Activated effector memory CD4-positive, alpha-beta T cell treated with anti-CD3 and anti-CD28 coated beads, Interleukin-2, amount 50 U/mL, for 16 hours (primary cell): ENCODE data around the gene ATAD2B.

Experiments
- DNase-seq: peaks from one replicate; pipeline ENCODE4 v3.0.0-alpha.2; 2020

Gene ATAD2B

DNA sequence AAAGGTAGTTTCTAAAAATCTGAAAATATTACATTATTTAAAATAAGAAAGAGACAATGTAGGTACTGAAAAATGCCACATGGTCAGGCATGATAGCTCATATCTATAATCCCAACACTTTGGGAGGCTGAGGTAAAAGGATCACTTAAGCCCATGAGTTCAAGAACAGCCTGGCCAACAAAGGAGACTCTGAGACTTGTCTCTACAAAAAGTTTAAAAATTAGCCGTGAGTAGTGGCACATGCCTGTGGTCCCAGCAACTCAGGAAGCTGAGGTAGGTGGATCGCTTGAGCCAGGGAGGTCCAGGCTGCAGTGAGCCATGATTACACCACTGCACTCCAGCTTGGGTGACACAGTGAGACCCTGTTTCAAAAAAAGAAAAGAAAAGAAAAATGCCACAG lies 21.8 kb downstream of the ATAD2B start:
- no peak for DNase-seq

GRCh38 chr2:23904692-23905091 lies 22.2 kb downstream of the ATAD2B start:
- no peak for DNase-seq

- no peak for DNase-seq
These were observed 22.7 kb downstream of the ATAD2B start for GRCh38 chr2:23904215-23904614.

DNA sequence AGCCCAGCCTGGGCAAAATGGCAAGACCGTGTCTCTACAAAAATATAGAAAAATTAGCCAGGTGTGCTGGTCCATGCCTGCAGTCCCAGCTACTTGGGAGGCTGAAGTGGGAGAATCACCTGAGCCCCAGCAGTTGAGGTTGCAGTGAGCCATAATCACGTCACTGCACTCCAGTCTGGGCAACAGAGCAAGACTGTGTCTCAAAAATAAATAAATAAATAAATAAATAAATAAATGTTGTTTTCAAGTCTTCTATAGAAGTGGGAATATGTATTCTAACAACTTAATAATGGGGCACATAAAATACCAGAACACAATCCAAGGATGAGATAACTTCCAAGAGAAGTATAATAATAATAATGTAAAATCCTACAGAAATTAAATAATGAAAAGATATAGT lies 23.9 kb downstream of the ATAD2B start:
- DNase-seq, result no peak

GRCh38 chr2:23901966-23902846 lies 24.7 kb downstream of the ATAD2B start:
- DNase-seq, result no peak

- no peak for DNase-seq
These were observed 26.2 kb downstream of the ATAD2B start for GRCh38 chr2:23900541-23901322.

GRCh38 chr2:23900133-23900532 lies 26.8 kb downstream of the ATAD2B start:
- no peak for DNase-seq

- no peak for DNase-seq
These were observed 55.7 kb downstream of the ATAD2B start for GRCh38 chr2:23871206-23871605.

- no peak for DNase-seq
These were observed 59.5 kb downstream of the ATAD2B start for GRCh38 chr2:23867449-23867848.

DNA sequence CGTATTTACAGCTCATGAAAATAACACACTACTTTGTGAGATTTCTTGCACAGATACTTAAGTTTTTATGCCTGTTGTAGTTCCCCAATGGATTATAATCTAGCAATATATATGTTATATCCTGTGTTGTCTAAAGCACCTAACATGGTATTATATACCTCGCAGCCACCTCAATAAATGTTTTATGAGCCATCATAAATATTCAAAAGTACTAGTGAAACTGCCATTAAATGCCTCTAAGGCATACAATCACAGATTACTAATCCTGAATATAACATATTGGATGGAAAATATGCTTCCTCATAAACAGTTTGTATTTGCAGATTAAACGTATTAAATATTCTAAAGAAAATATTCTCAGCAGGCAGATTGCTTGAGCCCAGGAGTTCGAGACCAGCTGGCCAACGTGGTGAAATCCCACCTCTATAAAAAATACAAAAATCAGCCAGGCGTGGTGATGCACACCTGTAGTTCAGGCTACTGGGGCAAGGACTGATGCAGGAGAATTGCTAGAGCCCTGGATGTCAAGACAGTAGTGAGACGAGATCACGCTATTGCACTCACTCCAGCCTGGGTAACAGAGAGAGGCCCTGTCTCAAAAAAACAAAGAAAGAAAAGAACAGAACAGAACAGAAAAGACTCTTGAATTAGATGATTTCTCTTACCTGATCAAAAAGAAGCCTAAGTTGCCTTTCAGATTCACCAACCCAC lies 64.1 kb downstream of the ATAD2B start:
- DNase-seq, result no peak

- DNase-seq, result no peak
These were observed 65.0 kb downstream of the ATAD2B start for GRCh38 chr2:23861952-23862351.

DNA sequence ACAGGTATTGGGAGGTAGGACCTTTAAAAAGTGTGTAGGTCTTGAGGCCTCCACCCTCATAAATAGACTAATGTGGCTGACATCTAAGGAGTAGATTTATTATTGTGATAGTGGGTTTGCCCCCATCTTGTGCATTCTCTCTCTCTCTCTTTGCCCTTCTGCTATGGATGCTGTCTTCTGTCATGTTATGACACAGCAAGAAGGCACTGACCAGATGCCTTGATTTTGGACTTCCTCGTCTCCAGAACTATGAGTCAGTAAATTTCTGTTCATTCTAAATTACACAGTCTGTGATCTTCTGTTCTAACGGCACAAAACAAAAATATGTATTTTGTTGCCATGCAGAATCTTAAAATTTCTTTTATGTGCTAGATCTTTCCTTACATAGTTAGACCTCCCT lies 66.9 kb downstream of the ATAD2B start:
- no peak for DNase-seq

DNA sequence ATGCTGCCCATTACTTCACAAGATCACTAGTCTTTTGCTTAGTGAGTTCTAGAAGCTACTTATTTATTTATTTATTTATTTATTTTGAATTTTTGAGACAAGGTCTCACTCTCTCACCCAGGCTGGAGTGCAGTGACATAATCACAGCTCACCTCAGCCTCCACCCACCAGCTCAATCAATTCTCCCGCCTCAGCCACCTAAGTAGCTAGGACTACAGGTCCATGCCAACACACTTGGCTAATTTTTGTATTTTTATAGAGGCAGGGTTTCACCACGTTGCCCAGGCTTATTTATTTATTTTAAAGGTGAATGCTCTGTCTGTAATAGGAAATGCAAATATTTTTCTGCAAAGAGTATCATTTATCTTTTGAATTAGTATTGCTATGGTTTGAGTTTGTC lies 67.7 kb downstream of the ATAD2B start:
- DNase-seq, result no peak

GRCh38 chr2:23850564-23851256 lies 76.2 kb downstream of the ATAD2B start:
- no peak for DNase-seq

DNA sequence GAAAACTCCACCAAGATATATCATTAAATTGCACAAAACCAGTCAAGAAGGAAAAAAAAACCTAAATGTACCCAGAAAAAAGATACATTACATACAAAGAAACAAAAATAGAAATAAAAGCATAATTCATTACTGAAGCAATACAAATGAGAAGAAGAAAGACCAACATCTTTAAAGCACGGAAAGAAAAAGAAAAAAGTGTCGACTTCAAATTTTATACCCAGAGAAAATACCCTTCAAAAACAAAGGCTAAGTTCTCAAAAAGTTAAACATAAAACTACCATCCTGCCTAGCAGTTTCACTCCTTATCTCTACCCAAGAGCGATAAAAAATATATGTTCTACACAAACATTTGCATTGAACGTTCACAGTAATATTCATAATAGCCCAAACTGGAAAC lies 82.0 kb downstream of the ATAD2B start:
- DNase-seq, result no peak

DNA sequence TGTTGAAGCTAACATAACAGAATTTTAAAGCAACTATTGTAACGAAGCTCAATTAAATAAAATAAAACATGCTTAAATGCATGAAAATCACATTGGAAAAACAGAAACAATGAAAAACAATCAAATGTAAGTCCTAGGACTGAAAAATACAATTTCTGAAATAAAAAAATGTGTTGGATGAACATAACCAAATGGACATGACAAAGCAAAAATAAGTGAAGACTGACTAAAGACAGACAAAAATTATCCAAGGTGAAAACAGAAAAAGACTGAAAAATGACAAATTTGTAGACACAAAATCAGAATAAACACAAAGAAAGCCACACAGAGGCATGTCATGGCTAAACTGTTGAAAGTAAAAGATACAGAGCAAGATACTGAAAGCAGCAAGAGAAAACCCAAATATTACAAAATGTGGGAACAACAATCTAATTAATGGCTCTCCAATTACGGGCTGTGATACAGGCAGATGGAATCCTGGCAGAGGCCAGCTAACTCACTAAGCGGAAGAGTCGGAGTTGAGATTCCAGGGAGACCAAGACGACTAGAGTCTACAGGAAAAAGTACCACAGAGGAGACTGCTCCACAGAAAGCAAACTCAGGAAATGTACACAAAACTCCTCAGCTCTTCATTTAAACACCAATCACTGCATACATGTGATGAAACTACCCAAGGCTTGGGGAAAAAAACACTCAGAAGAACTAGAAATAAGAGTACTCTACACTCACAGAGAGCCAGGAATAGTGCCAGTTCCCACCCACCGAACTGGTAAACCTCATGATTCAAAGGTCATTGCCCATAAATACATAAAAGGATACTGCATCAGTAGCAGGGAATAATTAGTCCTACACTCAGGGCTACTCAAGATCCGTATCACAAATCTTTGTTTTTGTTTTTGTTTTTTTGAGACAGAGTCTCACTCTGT lies 83.6 kb downstream of the ATAD2B start:
- DNase-seq, result no peak

DNA sequence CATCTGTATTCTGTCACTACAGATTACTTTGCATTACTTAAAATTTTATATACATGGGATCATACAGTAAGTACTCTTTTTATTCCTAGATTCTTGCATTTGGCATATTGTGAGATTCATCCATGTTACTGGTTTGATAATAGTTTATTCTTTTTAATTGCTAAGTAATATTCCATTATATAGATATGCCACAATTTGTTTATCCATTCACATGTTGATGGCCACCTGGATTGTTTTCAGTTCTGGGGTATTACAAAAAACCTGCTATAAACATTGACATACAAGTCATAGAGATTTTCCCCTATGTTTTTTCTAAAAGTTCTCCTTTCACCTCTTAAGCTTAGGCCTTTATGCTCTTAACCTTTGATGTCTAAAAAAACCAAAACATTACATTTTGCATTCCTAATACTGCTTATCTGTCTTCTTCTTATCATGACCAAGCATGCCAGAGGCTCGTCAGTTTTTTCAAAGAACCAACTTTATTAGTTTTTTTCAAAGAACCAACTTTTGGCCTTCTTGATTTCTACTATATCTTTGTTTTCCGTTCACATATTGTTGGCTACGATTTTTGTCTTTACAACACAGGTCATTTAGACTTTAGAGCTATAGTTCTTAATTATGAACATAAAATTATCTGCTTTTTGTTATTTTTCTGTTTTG lies 86.9 kb downstream of the ATAD2B start:
- no peak for DNase-seq

DNA sequence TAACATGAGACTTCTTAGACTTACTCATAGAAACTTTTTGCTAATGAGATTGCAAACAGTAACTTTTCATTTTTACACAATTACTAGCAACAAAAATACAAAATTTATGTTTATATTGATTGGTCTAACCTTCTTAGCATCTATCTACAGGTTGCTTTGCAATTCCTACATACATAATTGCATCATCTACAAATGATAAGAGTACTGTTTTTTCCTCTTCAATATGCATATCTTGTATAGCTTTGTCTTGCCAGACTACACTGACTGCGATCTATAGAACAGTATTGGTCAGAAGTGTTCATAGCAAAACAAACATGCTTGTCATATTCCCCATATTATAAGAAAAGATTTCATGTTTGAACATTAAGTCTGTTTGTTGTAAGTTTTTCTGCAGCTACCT lies 87.9 kb downstream of the ATAD2B start:
- DNase-seq, result no peak

DNA sequence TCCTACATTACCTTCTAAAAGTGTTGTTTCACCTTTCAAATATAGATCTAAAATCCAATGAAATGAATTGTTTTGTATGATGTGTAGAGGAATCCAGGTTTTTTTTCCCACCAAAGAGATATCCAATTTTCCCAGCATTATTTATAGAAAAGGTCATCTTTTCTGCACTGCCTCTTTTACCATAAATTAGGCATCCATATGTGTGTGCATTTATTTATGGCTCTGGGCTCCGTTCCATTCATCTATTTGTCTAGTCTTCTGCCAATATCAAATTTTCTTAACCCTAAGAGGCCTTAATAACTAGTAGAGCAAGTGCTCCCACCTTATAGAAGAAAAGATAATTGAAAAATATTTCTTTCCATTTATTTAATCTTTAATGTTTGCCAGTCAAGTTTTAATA lies 88.3 kb downstream of the ATAD2B start:
- no peak for DNase-seq

DNA sequence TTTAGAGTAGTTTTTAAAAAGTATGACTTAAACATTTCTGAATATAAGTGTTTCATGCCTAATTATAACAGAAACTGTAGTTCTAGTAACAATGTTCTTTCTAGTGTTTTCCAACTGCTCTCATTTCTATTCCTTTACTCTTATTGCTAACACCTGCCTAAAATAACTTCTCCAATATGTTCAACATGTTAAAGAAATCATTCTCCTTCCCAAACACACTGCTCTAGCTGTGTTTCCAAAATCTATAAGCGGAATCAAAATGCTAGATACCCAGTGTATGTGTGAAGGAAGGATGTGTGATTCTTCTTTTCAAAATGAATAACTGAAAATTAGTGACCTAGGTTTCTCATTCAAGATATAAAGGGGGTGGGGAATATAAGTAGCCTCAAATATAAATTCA lies 89.1 kb downstream of the ATAD2B start:
- no peak for DNase-seq

DNA sequence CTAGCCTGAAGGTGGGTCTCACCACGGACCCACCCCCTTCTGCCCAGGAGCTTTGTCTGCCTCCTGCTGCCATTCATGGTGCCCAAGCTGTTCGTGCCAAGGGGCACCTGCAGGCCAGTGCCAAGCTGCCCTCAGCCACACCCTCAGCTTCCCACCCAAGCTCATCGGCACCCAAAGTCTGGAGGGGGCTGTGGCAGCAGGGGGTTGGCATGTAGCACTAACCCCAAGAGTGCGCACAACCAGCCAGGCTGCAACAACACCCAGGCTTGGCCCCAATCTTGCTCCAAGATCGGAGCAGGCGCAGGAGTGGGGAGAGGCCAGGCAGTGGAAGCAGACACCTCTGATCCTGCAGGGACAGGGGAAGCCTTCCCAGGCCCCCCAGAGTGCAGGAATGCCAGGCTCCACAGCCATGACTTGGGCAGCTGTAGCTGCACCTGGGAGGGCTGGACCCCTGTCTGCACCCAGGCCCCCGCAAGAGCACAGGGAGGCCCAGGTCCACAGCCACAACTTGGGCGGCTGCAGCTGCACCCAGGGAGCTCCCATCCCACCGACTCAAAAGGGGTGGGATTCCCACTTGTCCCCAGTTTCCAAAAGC lies 89.9 kb downstream of the ATAD2B start:
- DNase-seq, result no peak
